Common myeloid progenitor, CD34-positive (primary cell): ENCODE results near the gene COL4A6.

Source experiments
- CTCF ChIA-PET: fragments of 350-600 bp; sonication (Branson Sonifier 250); formaldehyde crosslinking; loops from one replicate; lab custom pipeline; 2021; ENCODE audit warnings: antibody characterized with exemption; lab: Charles Lee
- POLR2A ChIA-PET: fragments of 350-600 bp; sonication (Branson Sonifier 250); formaldehyde crosslinking; loops from one replicate; lab custom pipeline; 2021; ENCODE audit warnings: antibody characterized with exemption; lab: Charles Lee
- DNase-seq, 3 donors: peaks; one replicate each; pipeline versions ENCODE4 v3.0.0 to v3.0.0-alpha.2; 2013
- H3K27ac ChIP-seq, 2 experiments: 1 replicate in 1 of 2; 2 replicates in 1 of 2; pipeline ENCODE4 v1.7.0; 2013; ENCODE audit warnings: inconsistent platforms in 2 of 2, low read length in 2 of 2, mild to moderate bottlenecking in 2 of 2, low read depth in 1 of 2, moderate library complexity in 1 of 2; ENCODE audit not compliant: severe bottlenecking in 2 of 2, insufficient read depth in 1 of 2, poor library complexity in 1 of 2
- H3K27me3 ChIP-seq, 5 experiments: replicated peaks in 2 of 5; 1 replicate in 3 of 5; 2 replicates in 2 of 5; pipeline versions ENCODE4 v1.6.1 to v1.7.0; 2013; ENCODE audit warnings: low read length in 4 of 5, mild to moderate bottlenecking in 2 of 5, moderate library complexity in 2 of 5, inconsistent platforms in 1 of 5; ENCODE audit not compliant: insufficient read depth in 5 of 5, control insufficient read depth in 4 of 5
- H3K36me3 ChIP-seq, 4 experiments: 1 replicate in 2 of 4; 2 replicates in 2 of 4; pipeline versions ENCODE4 v1.6.1 to v1.7.0; 2013; ENCODE audit warnings: low read length in 3 of 4, control low read depth in 1 of 4, mild to moderate bottlenecking in 1 of 4; ENCODE audit not compliant: control insufficient read depth in 4 of 4, insufficient read depth in 4 of 4
- H3K4me1 ChIP-seq, 4 experiments: 1 replicate in 3 of 4; 2 replicates in 1 of 4; pipeline versions ENCODE4 v1.6.1 to v1.7.1; 2013; ENCODE audit warnings: low read length in 3 of 4, mild to moderate bottlenecking in 3 of 4, control low read depth in 1 of 4, inconsistent platforms in 1 of 4, moderate library complexity in 1 of 4; ENCODE audit not compliant: control insufficient read depth in 4 of 4, insufficient read depth in 4 of 4; ENCODE audit errors: control extremely low read depth in 1 of 4
- H3K4me3 ChIP-seq, 7 experiments: 1 replicate in 4 of 7; 2 replicates in 3 of 7; pipeline versions ENCODE4 v1.5.1 to v1.7.0; 2013; ENCODE audit warnings: mild to moderate bottlenecking in 7 of 7, low read length in 6 of 7, moderate library complexity in 6 of 7, inconsistent platforms in 2 of 7, low read depth in 2 of 7, control low read depth in 1 of 7; ENCODE audit not compliant: insufficient read depth in 4 of 7, control insufficient read depth in 1 of 7; ENCODE audit errors: extremely low read depth in 1 of 7
- H3K9me3 ChIP-seq, 5 experiments: 1 replicate in 4 of 5; 2 replicates in 1 of 5; pipeline versions ENCODE4 v1.6.1 to v1.7.1; 2013; ENCODE audit warnings: low read length in 4 of 5, mild to moderate bottlenecking in 2 of 5, inconsistent platforms in 1 of 5, low read depth in 1 of 5, moderate library complexity in 1 of 5; ENCODE audit not compliant: control insufficient read depth in 4 of 5, insufficient read depth in 2 of 5; ENCODE audit errors: control extremely low read depth in 1 of 5
- WGBS: methylation state at CpG from one replicate; pipeline ENCODE4 v1.1.5; 2013; ENCODE audit not compliant: insufficient coverage; 5-methylcytosine and 5-hydroxymethylcytosine counted together

The COL4A6 gene

DNA sequence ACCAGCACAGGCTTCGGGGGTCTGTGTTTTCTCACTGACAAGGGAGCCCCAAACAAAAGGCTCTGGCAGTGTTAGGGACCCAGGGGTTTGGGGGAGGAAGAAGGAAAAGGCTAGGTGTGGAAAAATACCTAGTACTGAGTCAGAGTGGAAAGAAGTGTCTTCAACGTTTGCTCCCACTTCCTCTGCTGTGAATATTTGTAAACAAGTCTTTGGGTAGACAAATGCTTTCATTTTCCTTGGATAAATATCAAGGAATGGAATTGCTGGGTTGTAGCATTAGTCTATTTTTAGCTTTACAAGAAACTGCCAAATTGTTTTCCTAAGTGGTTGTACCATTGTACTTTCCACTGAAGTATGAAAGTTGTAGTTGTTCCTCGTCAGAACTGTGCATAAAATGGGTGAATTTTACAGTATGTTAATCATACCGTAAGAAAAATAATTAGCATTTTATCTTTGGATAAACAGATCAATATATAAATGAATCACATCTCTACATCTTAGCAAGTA lies 18.8 kb upstream of the COL4A6 start:
- WGBS, result 38% methylated on average over 2 of the region's 4 CpGs
- H3K27ac ChIP-seq, result no peak overlapping the region
- H3K4me3 ChIP-seq, result no peak overlapping the region
- DNase-seq, result no peak
- peaks cover 0 to 1% (median 0%) of the 10 kb centered on the region in 5 experiments for H3K9me3 ChIP-seq
- H3K27me3 ChIP-seq, result peaks cover 0 to 2% (median 0%) of the 10 kb centered on the region in 5 experiments
- no peaks in the 10 kb centered on the region for H3K4me1 ChIP-seq
- ChIA-PET POLR2A (no interaction called here), CTCF (no interaction called here)
- no peaks in the 10 kb centered on the region for H3K36me3 ChIP-seq

DNA sequence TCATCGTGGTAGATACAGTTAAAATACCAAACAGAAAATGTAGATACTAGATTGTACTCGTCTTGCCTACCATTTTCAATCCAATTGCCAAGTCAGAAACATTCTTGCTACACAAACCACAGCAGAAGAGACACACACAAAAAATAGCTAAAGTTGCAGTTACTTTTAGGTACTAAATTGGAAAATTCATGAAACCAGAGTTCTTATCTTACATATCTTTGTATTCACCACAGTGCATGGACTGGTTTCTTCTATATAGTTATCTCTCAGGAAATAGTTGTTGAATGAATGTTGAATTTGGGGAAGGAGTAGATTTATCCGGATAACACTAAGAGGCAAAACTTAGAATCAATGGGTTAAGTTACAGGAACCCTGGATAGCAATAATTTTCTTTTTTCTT lies 15.6 kb upstream of the COL4A6 start:
- no peak overlapping the region for H3K27ac ChIP-seq
- no peaks in the 10 kb centered on the region for H3K4me1 ChIP-seq
- peaks cover 0 to 2% (median 0%) of the 10 kb centered on the region in 5 experiments for H3K27me3 ChIP-seq
- peaks cover 0 to 1% (median 0%) of the 10 kb centered on the region in 5 experiments for H3K9me3 ChIP-seq
- DNase-seq, result no peak
- H3K4me3 ChIP-seq, result no peak overlapping the region
- CTCF ChIA-PET, result no interaction called here
- POLR2A ChIA-PET, result no interaction called here
- WGBS, result 86% methylated on average over 1 of the region's 3 CpGs
- no peaks in the 10 kb centered on the region for H3K36me3 ChIP-seq

DNA sequence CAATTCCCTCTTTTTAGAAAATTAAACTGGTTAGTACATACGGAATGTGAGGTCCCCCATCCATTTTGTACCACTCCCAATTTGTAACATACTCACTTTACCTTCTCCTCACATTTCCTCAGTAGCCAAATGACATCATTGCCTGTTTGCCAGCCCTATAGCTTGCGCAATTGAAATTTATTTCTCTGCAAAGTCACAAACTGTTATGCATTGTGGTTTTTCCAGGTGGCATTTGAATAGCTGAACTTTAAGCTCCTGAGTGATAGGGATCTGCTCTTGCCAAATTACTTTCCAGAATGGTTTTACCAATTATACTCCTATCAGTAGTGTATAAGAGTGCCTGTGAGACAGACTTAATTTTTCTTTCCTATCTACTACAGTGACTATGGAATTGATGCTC lies 9.1 kb upstream of the COL4A6 start:
- POLR2A ChIA-PET, result no interaction called here
- WGBS, result 69% methylated on average over 2 of the region's 2 CpGs
- Histone ChIP-seq H3K27me3 (peaks cover 0 to 6% (median 0%) of the 10 kb centered on the region in 5 experiments), H3K27ac (no peak overlapping the region), H3K4me1 (no peaks in the 10 kb centered on the region), H3K4me3 (no peak overlapping the region), H3K36me3 (no peaks in the 10 kb centered on the region), H3K9me3 (no peaks in the 10 kb centered on the region)
- DNase-seq, result no peak
- CTCF ChIA-PET, result interaction anchor here (0.9 kb wide), 1 partner anchor 26 kb away, joined by 3 read pairs; no protein-coding TSS in a partner anchor

DNA sequence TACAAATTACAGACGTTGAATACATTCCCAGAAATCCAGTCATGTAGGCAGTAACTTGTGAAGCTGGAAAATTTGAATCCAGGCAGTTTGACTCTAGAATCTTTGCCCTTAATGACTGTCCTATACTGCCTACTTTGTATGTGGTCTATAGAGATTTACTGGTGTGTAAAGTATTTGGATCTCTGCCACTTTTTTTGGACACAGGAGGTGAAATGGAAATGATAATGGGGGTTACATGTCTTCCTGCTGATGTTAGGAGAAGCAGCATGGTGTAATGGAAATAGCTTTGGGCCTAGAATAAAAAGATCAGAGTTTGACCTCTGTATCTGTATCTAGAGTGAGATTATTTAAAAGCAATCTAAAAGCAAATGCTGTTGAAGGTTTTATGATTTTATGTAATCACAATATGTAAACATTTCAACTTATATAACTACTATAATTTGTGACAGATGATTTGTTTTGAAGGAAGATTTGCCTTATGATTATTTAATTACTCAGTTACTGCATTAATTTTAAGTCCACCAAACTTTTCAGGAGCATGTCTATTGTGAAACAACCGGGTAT lies 4.8 kb upstream of the COL4A6 start:
- ChIA-PET CTCF (no interaction called here), POLR2A (interaction anchor here (0.6 kb wide), 1 partner anchor 8 kb away, joined by 3 read pairs; no protein-coding TSS in a partner anchor)
- Histone ChIP-seq H3K27me3 (peaks cover 0 to 32% (median 17%) of the 10 kb centered on the region in 5 experiments), H3K4me1 (peaks cover 0 to 4% (median under 1%) of the 10 kb centered on the region in 4 experiments), H3K36me3 (no peaks in the 10 kb centered on the region), H3K4me3 (no peak overlapping the region), H3K9me3 (no peaks in the 10 kb centered on the region), H3K27ac (no peak overlapping the region)
- WGBS, result no CpG with 5 or more reads among the region's 2 CpGs
- no peak for DNase-seq

DNA sequence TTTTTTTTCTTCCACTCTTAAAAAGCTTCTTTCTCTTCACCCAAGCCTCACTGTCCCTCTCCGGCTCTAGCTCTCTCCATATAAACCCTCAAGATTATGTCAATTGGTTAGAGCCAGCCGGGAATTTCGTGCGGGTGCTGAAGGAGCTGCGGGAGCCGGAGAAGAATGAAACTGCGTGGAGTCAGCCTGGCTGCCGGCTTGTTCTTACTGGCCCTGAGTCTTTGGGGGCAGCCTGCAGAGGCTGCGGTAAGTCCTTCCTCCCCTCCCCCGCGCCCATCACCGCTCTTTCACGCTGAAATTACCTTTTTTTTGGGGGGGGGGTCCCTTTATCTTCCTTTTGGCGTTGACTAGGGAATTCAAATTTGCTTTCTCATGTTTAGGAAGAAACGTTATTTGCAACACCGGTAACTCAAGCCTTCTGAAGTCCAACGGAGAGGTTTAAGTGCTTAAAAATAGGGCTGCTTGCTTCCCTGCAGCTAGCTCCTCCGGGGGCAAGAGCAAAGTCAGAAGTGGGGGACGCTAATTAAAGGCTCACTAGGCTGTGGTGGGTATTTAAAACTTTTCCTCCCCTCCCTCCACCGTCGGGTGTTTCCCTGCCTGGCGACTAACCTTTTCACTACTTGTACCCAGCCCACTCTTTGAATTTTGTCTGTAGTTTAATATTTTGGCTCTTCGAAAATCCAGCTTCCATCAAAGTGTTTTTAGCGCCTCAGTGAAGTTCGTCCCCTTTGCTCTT lies 1.9 kb upstream of the COL4A6 start:
- ChIA-PET CTCF (no interaction called here), POLR2A (interaction anchor here (0.6 kb wide), 1 partner anchor 952 kb away, joined by 3 read pairs; no protein-coding TSS in a partner anchor)
- H3K9me3 ChIP-seq, result no peaks in the 10 kb centered on the region
- WGBS, result 24% methylated on average over 15 of the region's 25 CpGs
- peaks cover 0 to 4% (median under 1%) of the 10 kb centered on the region in 4 experiments for H3K4me1 ChIP-seq
- peaks cover 0 to 44% (median 21%) of the 10 kb centered on the region in 5 experiments for H3K27me3 ChIP-seq
- DNase-seq, result peak in 2 of 3 donors; percentile 11 to 14
- H3K27ac ChIP-seq, result no peak overlapping the region
- no peaks in the 10 kb centered on the region for H3K36me3 ChIP-seq
- peak overlapping the region in 5 of 7 experiments; percentile 38 to 74 (median 60) for H3K4me3 ChIP-seq

DNA sequence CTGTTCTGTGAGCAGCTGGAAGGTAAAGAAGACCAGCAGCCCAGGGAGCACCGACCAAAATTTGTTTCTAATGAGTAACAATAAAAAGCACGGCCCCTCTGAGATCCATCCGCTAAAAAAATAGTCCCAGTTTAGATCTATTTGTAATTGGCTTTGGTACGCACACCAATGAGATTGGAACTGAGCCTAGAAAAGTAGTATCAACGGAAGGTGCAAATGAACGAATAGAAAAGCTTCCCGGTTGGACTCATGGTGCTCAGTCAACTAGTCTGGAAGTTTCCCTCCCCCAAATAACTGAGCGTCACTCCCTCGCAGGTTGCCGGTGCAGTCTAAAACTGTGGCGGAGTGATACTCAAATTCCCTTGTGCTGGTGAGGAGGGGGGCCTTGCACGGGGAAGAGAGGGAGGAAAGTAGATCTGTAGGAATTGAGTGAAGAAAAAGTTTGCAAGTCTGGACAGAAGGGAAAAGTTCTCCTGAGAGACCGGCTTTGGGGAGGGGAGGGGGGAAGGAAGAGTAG lies 1.3 kb upstream of the COL4A6 start, which contains the start of gene COL4A5:
Gene COL4A5 (plus strand): TSS at position 413 of the 517 bp plus-strand sequence. CDS start 288 bp downstream, outside the sequence.
- CTCF ChIA-PET, result no interaction called here
- peaks cover 0 to 44% (median 21%) of the 10 kb centered on the region in 5 experiments for H3K27me3 ChIP-seq
- H3K36me3 ChIP-seq, result no peaks in the 10 kb centered on the region
- peaks cover 0 to 4% (median under 1%) of the 10 kb centered on the region in 4 experiments for H3K4me1 ChIP-seq
- 22% methylated on average over 8 of the region's 13 CpGs for WGBS
- peak within 1 kb of the TSS in 5 of 7 experiments; percentile 38 to 74 (median 60) for H3K4me3 ChIP-seq
- H3K27ac ChIP-seq, result no peak within 1 kb of the TSS
- DNase-seq, result peak; percentile 19 to 38 (median 23)
- no peaks in the 10 kb centered on the region for H3K9me3 ChIP-seq
- POLR2A ChIA-PET, result interaction anchor here (0.6 kb wide), 1 partner anchor 953 kb away, joined by 3 read pairs; no protein-coding TSS in a partner anchor
